ENCODE data around the gene MAST4. TPM values are rescaled to one million over a fixed set of nuclear protein-coding genes. Genes with fewer than 3 reads are reported as not detected.
A peak's percentile ranks its signal among the peaks of the same experiment; 100 is the strongest.

The MAST4 gene
- total and polyA plus RNA-seq, 8 donors = 5.9 to 29.7 (median 10.0) TPM

GRCh38 chr5:66972004-66972403, 375.8 kb downstream of the MAST4 start:
- intact Hi-C loops (cut with DNase I) = no loop called here
- Histone ChIP-seq H3K4me1 (no peaks in the 10 kb centered on the region), H3K36me3 (no peaks in the 10 kb centered on the region), H3K4me3 (no peak overlapping the region), H3K27ac (no peak overlapping the region), H3K27me3 (no peaks in the 10 kb centered on the region), H3K9me3 (no peaks in the 10 kb centered on the region)
- DNase-seq (no peak), FAIRE-seq (no peak), ATAC-seq (no peak)
- TF ChIP-seq, protein P1, sequence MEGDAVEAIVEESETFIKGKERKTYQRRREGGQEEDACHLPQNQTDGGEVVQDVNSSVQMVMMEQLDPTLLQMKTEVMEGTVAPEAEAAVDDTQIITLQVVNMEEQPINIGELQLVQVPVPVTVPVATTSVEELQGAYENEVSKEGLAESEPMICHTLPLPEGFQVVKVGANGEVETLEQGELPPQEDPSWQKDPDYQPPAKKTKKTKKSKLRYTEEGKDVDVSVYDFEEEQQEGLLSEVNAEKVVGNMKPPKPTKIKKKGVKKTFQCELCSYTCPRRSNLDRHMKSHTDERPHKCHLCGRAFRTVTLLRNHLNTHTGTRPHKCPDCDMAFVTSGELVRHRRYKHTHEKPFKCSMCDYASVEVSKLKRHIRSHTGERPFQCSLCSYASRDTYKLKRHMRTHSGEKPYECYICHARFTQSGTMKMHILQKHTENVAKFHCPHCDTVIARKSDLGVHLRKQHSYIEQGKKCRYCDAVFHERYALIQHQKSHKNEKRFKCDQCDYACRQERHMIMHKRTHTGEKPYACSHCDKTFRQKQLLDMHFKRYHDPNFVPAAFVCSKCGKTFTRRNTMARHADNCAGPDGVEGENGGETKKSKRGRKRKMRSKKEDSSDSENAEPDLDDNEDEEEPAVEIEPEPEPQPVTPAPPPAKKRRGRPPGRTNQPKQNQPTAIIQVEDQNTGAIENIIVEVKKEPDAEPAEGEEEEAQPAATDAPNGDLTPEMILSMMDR (IDR thresholded peaks at IDR 0.05) = no peak
- 91 to 98% methylated on average over 2 of the region's 2 CpGs for WGBS, 2 donors

DNA sequence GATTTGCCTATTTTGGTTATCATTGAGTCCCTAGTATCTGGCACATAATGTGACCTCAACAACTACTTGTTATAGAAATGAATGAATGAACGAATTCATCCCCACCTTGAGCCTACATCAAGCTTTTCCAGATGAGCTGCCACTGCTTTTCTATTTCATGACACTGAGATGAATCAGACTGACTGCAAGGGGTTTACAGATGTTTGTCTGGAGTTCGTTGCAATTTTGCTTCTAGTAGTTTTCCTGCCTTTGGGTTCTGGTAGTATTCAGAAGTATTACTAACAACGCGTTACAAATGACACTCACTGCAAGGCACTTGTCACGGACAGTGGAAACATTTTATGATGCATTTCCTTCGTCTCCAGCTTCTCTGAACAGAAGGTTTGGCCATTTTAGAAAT, 378.1 kb downstream of the MAST4 start:
- Histone ChIP-seq H3K4me3 (no peak overlapping the region), H3K27me3 (no peaks in the 10 kb centered on the region), H3K9me3 (no peaks in the 10 kb centered on the region), H3K36me3 (no peaks in the 10 kb centered on the region), H3K27ac (no peak overlapping the region), H3K4me1 (no peaks in the 10 kb centered on the region)
- no peak for DNase-seq
- FAIRE-seq = no peak
- intact Hi-C loops (cut with DNase I) = no loop called here
- 77 to 84% methylated on average over 6 of the region's 6 CpGs for WGBS, 2 donors
- TF ChIP-seq, protein P1 (IDR thresholded peaks at IDR 0.05) = no peak
- ATAC-seq = no peak

DNA sequence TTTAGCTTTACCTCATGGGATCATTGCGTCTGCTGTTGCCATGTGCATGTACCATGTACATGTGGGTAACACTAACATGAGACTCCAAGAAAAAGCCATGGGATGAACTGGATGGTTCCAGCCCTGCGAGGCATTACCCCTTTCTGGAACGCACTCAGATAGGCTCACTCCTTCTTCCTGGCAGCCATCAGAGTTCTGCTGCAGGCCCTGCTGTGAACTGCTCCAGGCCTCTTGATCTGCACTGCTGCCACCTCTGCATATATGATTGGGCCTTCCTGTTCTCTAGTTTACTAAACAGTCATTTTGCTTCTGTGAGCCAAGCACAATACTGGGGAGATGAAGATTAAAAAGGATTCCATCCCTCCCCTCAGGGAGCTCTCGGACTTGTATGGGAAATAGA, 379.9 kb downstream of the MAST4 start:
- TF ChIP-seq, protein P1 (IDR thresholded peaks at IDR 0.05) = no peak
- no peak for FAIRE-seq

DNA sequence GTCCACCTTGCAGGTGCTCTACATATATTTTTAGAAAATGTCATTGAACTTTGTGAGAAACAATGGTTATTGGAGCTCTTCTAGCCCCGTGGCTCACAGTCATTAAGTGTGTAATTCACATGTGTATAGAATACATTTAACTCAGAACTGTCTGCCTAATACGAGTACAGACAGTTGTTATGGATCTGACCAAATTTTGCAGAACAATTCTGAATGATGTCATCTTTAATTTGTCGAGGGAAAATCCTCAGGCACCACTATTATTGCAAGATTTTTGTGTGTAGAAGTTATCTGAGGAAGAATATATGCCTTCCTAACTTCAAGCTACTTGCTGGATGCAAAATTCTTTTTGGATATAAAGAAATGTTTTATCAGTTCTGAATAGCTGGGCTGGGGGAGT, 383.5 kb downstream of the MAST4 start:
- ATAC-seq = no peak
- H3K4me1 ChIP-seq = no peaks in the 10 kb centered on the region
- TF ChIP-seq, protein P1 (IDR thresholded peaks at IDR 0.05) = no peak
- no peak overlapping the region for H3K27ac ChIP-seq
- FAIRE-seq = no peak
- no peaks in the 10 kb centered on the region for H3K9me3 ChIP-seq
- no peak overlapping the region for H3K4me3 ChIP-seq
- no peaks in the 10 kb centered on the region for H3K36me3 ChIP-seq
- DNase-seq = no peak
- intact Hi-C loops (cut with DNase I) = no loop called here
- no peaks in the 10 kb centered on the region for H3K27me3 ChIP-seq
- 60 to 71% methylated on average over 3 of the region's 3 CpGs for WGBS, 2 donors

More for the DNA sequence above, 379.9 kb downstream of the MAST4 start:
- no peaks in the 10 kb centered on the region for H3K9me3 ChIP-seq
- no peaks in the 10 kb centered on the region for H3K27me3 ChIP-seq
- no peak for ATAC-seq
- H3K36me3 ChIP-seq = no peaks in the 10 kb centered on the region
- intact Hi-C loops (cut with DNase I) = no loop called here
- H3K4me1 ChIP-seq = no peaks in the 10 kb centered on the region
- no peak overlapping the region for H3K4me3 ChIP-seq
- WGBS, 2 donors = 89 to 93% methylated on average over 4 of the region's 4 CpGs
- H3K27ac ChIP-seq = no peak overlapping the region
- no peak for DNase-seq

- TF ChIP-seq, protein P1 (IDR thresholded peaks at IDR 0.05) = no peak
- H3K27ac ChIP-seq = no peak overlapping the region
- H3K27me3 ChIP-seq = no peaks in the 10 kb centered on the region
- no peaks in the 10 kb centered on the region for H3K9me3 ChIP-seq
- no peak overlapping the region for H3K4me3 ChIP-seq
- H3K4me1 ChIP-seq = no peaks in the 10 kb centered on the region
- DNase-seq (no peak), ATAC-seq (no peak), FAIRE-seq (peak; percentile 57)
- intact Hi-C loops (cut with DNase I) = no loop called here
- no peaks in the 10 kb centered on the region for H3K36me3 ChIP-seq
- 69 to 79% methylated on average over 5 of the region's 5 CpGs for WGBS, 2 donors
Measured at GRCh38 chr5:66981266-66982055, 385.3 kb downstream of the MAST4 start.

All from pancreas (tissue), 10 donors.